IPS-20b (cell line): ENCODE data around the gene HTRA3.

ENCODE experiments used
- H3K27ac ChIP-seq: one replicate; pipeline ENCODE4 v1.5.1; 2013; ENCODE audit warnings: low read length
- H3K27me3 ChIP-seq: 2 replicates; pipeline ENCODE4 v1.6.1; 2013; ENCODE audit warnings: mild to moderate bottlenecking, low read length, inconsistent platforms; ENCODE audit not compliant: insufficient read depth
- H3K36me3 ChIP-seq: 2 replicates; pipeline ENCODE4 v1.6.1; 2013; ENCODE audit warnings: low read depth, mild to moderate bottlenecking, inconsistent platforms, low read length, moderate library complexity; ENCODE audit not compliant: insufficient read depth
- H3K4me1 ChIP-seq: 2 replicates; pipeline ENCODE4 v1.6.1; 2013; ENCODE audit warnings: mild to moderate bottlenecking, control low read depth, inconsistent platforms, low read length, moderate library complexity; ENCODE audit not compliant: insufficient read depth
- H3K4me3 ChIP-seq: 2 replicates; pipeline ENCODE4 v1.5.1; 2013; ENCODE audit warnings: mild to moderate bottlenecking, low read length, inconsistent platforms
- H3K9ac ChIP-seq: 2 replicates; pipeline ENCODE4 v1.6.1; 2013; ENCODE audit warnings: low read depth, mild to moderate bottlenecking, inconsistent platforms, low read length, moderate library complexity
- H3K9me3 ChIP-seq: 2 replicates; pipeline ENCODE4 v1.6.1; 2013; ENCODE audit warnings: mild to moderate bottlenecking, low read depth, low read length, inconsistent platforms; ENCODE audit not compliant: insufficient read depth

The HTRA3 gene

DNA sequence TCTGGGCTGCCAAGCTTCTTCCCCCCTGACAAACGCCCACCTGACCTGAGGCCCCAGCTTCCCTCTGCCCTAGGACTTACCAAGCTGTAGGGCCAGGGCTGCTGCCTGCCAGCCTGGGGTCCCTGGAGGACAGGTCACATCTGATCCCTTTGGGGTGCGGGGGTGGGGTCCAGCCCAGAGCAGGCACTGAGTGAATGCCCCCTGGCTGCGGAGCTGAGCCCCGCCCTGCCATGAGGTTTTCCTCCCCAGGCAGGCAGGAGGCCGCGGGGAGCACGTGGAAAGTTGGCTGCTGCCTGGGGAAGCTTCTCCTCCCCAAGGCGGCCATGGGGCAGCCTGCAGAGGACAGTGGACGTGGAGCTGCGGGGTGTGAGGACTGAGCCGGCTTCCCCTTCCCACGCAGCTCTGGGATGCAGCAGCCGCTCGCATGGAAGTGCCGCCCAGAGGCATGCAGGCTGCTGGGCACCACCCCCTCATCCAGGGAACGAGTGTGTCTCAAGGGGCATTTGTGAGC, 37.0 kb downstream of the HTRA3 start:
- H3K4me1 ChIP-seq, result no peaks in the 10 kb centered on the region
- no peaks in the 10 kb centered on the region for H3K9me3 ChIP-seq
- H3K27ac ChIP-seq, result no peak overlapping the region
- no peak overlapping the region for H3K4me3 ChIP-seq
- H3K9ac ChIP-seq, result no peak overlapping the region
- no peaks in the 10 kb centered on the region; the same call in 1 of the 2 replicates for H3K27me3 ChIP-seq
- no peaks in the 10 kb centered on the region for H3K36me3 ChIP-seq

DNA sequence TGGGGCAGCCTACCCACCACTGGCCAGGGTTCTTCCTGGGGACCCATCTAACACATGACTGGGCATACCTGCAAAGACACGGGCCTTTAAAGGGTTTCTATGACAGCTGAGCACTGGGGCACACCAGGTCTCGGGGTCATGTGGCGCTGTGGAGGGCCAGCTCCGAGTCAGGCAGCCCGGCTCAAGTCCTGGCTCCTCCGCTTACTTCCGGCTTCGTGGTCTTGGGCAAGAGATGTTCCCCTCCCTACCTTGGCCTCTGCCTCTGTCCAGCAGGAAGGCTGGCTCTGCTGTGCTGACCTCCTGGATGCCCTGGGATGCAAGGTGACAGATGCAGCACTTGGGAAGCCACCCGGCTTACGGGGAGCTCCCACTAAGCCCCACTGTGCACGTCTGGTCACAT, 37.6 kb downstream of the HTRA3 start:
- Histone ChIP-seq H3K4me3 (no peak overlapping the region), H3K27ac (no peak overlapping the region), H3K27me3 (no peaks in the 10 kb centered on the region; the same call in 1 of the 2 replicates), H3K9me3 (no peaks in the 10 kb centered on the region; the same call in 1 of the 2 replicates), H3K36me3 (no peaks in the 10 kb centered on the region), H3K4me1 (no peaks in the 10 kb centered on the region), H3K9ac (no peak overlapping the region)

DNA sequence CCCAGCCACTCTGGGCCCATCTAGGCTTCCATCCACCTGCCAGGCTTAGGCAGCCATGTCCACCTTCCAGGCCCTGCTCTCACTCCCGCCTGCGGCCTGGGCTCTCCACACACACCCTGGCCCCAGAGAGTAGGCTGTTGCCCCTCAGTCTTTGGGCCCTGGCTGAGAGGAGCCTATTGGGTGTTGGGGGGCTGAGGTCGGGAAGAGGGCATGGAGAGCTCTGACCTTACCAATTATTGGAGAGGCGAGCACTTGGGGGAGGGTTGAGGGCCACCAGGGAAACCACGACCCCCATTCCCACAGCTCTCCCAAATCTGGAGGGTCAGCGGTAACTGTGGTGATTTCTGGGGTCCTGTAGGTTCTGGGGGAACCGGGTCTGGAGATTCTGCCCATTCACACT, 38.2 kb downstream of the HTRA3 start:
- H3K4me3 ChIP-seq, result no peak overlapping the region
- H3K9me3 ChIP-seq, result no peaks in the 10 kb centered on the region; the same call in 1 of the 2 replicates
- no peaks in the 10 kb centered on the region for H3K4me1 ChIP-seq
- no peaks in the 10 kb centered on the region for H3K36me3 ChIP-seq
- H3K27ac ChIP-seq, result no peak overlapping the region
- no peak overlapping the region for H3K9ac ChIP-seq
- H3K27me3 ChIP-seq, result no peaks in the 10 kb centered on the region; the same call in 1 of the 2 replicates

- Histone ChIP-seq H3K27me3 (no peaks in the 10 kb centered on the region; the same call in 1 of the 2 replicates), H3K27ac (no peak overlapping the region)
Measured at GRCh38 chr4:8308144-8308543, 38.6 kb downstream of the HTRA3 start.

GRCh38 chr4:8308856-8309771, 39.6 kb downstream of the HTRA3 start:
- no peak overlapping the region for H3K4me3 ChIP-seq
- no peaks in the 10 kb centered on the region; the same call in 1 of the 2 replicates for H3K9me3 ChIP-seq
- H3K27me3 ChIP-seq, result no peaks in the 10 kb centered on the region; the same call in 1 of the 2 replicates
- no peak overlapping the region for H3K27ac ChIP-seq
- H3K9ac ChIP-seq, result no peak overlapping the region
- H3K4me1 ChIP-seq, result no peaks in the 10 kb centered on the region
- H3K36me3 ChIP-seq, result no peaks in the 10 kb centered on the region

More at GRCh38 chr4:8308144-8308543, 38.6 kb downstream of the HTRA3 start:
- Histone ChIP-seq H3K9me3 (no peaks in the 10 kb centered on the region; the same call in 1 of the 2 replicates), H3K4me1 (no peaks in the 10 kb centered on the region), H3K9ac (no peak overlapping the region), H3K36me3 (no peaks in the 10 kb centered on the region), H3K4me3 (no peak overlapping the region)

DNA sequence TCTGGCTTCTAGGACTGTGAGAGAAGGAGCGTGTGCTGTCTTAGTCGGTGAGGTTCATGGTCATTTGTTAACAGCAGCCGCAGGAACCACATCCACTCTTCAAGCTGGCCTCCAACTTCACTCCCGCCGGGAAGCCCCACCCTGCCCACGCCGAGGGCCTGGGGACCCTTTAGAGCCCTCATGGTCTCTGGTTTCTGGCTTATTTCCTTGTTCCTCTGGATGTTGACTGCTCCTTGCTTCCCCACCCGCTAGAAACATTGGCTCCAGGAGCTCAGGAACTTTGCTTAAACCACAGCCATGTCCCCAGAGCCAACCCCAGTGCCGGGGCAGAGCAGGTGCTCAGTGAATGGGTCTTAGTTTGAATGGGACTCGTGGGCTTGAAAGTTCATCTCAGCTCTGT, 40.8 kb downstream of the HTRA3 start:
- H3K4me1 ChIP-seq, result peaks cover 3% of the 10 kb centered on the region; the same call in 1 of the 2 replicates
- H3K36me3 ChIP-seq, result no peaks in the 10 kb centered on the region
- H3K4me3 ChIP-seq, result no peak overlapping the region
- H3K9me3 ChIP-seq, result no peaks in the 10 kb centered on the region; the same call in 1 of the 2 replicates
- no peak overlapping the region for H3K9ac ChIP-seq
- no peak overlapping the region for H3K27ac ChIP-seq
- H3K27me3 ChIP-seq, result no peaks in the 10 kb centered on the region; the same call in 1 of the 2 replicates

DNA sequence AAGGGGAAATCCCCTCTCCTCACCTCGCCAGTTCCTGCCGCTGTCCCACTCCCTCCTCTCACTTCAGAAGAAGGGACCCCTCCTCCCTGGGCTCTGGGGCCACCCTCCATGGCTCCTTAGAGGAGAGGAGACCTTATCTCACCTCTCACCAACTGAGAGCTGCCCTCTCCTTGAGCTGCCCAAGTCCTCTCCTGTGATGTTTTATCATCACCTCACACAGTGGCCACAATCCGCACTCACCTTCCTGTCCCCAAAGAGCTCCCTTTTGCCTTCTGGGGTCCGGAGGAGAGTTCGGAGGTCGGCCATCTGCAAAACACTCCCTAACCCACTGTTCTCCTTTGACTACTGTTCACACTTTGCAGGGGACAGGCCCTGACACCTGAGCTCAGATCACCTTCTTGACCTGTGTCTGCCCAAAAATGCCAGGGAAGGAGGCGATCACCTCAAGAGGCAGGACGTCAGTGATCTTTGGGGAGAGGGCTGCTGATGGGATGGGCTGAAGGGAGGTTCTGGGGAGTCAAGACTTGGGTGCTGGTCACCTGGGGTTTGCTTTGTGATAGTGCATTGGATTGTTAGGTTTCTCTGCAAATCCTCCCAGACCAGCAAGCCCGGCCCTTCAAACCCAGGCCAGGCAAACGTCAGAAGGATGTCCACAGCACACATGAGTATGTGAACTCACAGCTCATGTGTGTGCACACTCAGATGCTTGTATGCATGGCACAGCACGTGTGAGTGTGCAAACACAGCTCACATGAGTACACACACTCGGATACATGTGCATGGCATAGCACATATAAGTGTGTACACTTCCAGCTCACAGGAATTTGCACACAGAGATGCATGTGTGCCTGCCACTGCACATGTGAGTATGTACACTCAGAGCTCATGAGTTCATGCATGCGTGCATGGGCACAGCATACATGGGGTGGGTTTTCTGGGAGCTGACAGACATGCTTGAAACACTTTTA, 41.8 kb downstream of the HTRA3 start:
- H3K4me1 ChIP-seq, result peaks cover 9% of the 10 kb centered on the region; the same call in 1 of the 2 replicates
- no peaks in the 10 kb centered on the region for H3K36me3 ChIP-seq
- H3K9me3 ChIP-seq, result no peaks in the 10 kb centered on the region; the same call in 1 of the 2 replicates
- H3K9ac ChIP-seq, result no peak overlapping the region
- no peaks in the 10 kb centered on the region; the same call in 1 of the 2 replicates for H3K27me3 ChIP-seq
- no peak overlapping the region for H3K4me3 ChIP-seq
- H3K27ac ChIP-seq, result no peak overlapping the region

GRCh38 chr4:8312069-8312445, 42.5 kb downstream of the HTRA3 start:
- Histone ChIP-seq H3K36me3 (no peaks in the 10 kb centered on the region), H3K9me3 (no peaks in the 10 kb centered on the region; the same call in 1 of the 2 replicates), H3K9ac (no peak overlapping the region), H3K4me3 (no peak overlapping the region), H3K4me1 (peaks cover 9% of the 10 kb centered on the region; the same call in 1 of the 2 replicates), H3K27ac (no peak overlapping the region), H3K27me3 (no peaks in the 10 kb centered on the region; the same call in 1 of the 2 replicates)

- Histone ChIP-seq H3K27me3 (no peaks in the 10 kb centered on the region), H3K9me3 (no peaks in the 10 kb centered on the region; the same call in 1 of the 2 replicates), H3K27ac (no peak overlapping the region), H3K4me1 (peaks cover 9% of the 10 kb centered on the region; the same call in 1 of the 2 replicates), H3K9ac (no peak overlapping the region), H3K4me3 (no peak overlapping the region), H3K36me3 (no peaks in the 10 kb centered on the region)
Measured at GRCh38 chr4:8312976-8313375, 43.4 kb downstream of the HTRA3 start.

DNA sequence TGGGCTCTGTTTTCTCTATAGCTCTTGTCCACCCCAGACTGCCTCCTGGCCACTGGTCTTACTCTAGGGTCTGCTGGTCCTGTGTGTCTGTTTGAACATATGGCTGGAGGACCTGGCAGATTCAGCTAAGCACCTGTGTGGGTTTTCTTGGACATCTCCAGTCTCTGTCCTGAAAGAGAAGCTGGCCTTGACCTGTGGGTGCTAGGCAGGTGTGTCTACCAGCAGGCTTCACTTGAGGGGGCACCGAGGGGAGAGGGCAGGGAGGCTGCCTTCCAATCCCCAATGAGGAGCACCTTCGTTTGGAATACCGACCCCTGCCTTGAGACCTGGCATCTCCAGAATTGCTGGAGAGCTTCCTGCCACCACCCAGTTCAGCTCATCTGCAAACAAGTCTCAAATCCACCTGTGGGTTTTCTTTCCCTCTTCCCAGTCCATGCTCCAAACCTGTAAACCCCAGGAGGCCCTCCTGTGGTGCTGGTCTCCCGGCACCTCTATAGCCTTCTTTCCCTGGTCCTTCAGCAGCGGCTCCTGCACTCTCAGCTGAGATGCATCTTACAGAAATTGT, 45.2 kb downstream of the HTRA3 start:
- Histone ChIP-seq H3K27me3 (no peaks in the 10 kb centered on the region), H3K27ac (no peak overlapping the region)

More for the DNA sequence above, 45.2 kb downstream of the HTRA3 start:
- peaks cover 9% of the 10 kb centered on the region; the same call in 1 of the 2 replicates for H3K4me1 ChIP-seq
- no peaks in the 10 kb centered on the region; the same call in 1 of the 2 replicates for H3K9me3 ChIP-seq
- no peaks in the 10 kb centered on the region for H3K36me3 ChIP-seq
- H3K4me3 ChIP-seq, result no peak overlapping the region
- H3K9ac ChIP-seq, result no peak overlapping the region
